WTC11 (cell line): ENCODE measurements around the gene COA5. TPM values are rescaled to one million over a fixed set of nuclear protein-coding genes. Genes with fewer than 3 reads are reported as not detected.

Experiments
- ATAC-seq: fragments of 200-7000 bp; cut with Tn5 transposase; 2 replicates; pipeline ENCODE4 v1.10.0; 2021; ENCODE audit warnings: mild to moderate bottlenecking, moderate library complexity
- CTCF ChIA-PET: fragments of 300-600 bp; sonication (Branson Sonifier 250); formaldehyde crosslinking; loops from one replicate; lab custom pipeline; 2021; ENCODE audit warnings: antibody characterized with exemption; lab: Charles Lee
- POLR2A ChIA-PET: fragments of 350-600 bp; sonication (Branson Sonifier 250); formaldehyde crosslinking; loops from one replicate; lab custom pipeline; 2021; ENCODE audit warnings: antibody characterized with exemption; lab: Charles Lee
- DNase-seq: peaks from one replicate; pipeline ENCODE4 v3.0.0; 2021; ENCODE audit warnings: low spot score
- H3K27ac Mint-ChIP-seq: 2 replicates; pipeline ENCODE4 v1.8.0; 2021; ENCODE audit warnings: mixed read lengths
- H3K27me3 Mint-ChIP-seq: 2 replicates; pipeline ENCODE4 v1.8.0; 2021; ENCODE audit warnings: low read depth, mild to moderate bottlenecking, moderate library complexity, mixed read lengths
- H3K36me3 Mint-ChIP-seq: 2 replicates; pipeline ENCODE4 v1.8.0; 2021; ENCODE audit warnings: mixed read lengths
- H3K4me1 Mint-ChIP-seq: 2 replicates; pipeline ENCODE4 v1.8.0; 2022; ENCODE audit warnings: mixed read lengths
- H3K4me3 Mint-ChIP-seq: 2 replicates; pipeline ENCODE4 v1.8.0; 2021; ENCODE audit warnings: mild to moderate bottlenecking, moderate library complexity, mixed read lengths
- H3K9me3 Mint-ChIP-seq: 2 replicates; pipeline ENCODE4 v1.8.0; 2021; ENCODE audit warnings: mixed read lengths
- AR ChIP-seq: fragments of 250-450 bp; sonication (Bioruptor Pico); IDR thresholded peaks from 2 replicates; pipeline ENCODE4 v1.9.0; 2021; ENCODE audit warnings: mild to moderate bottlenecking
- ARID4B ChIP-seq: sonication (generic); formaldehyde crosslinking; IDR thresholded peaks from 2 replicates; pipeline ENCODE4 v1.8.0; 2023; ENCODE audit warnings: missing genetic modification reagents, mild to moderate bottlenecking, borderline replicate concordance
- E2F4 ChIP-seq: sonication (generic); formaldehyde crosslinking; IDR thresholded peaks from 2 replicates; pipeline ENCODE4 v1.8.1; 2022; ENCODE audit warnings: low read depth, mild to moderate bottlenecking, moderate library complexity, missing genetic modification reagents, borderline replicate concordance
- E2F5 ChIP-seq: sonication (generic); formaldehyde crosslinking; IDR thresholded peaks from 2 replicates; pipeline ENCODE4 v1.8.1; 2022; ENCODE audit warnings: mild to moderate bottlenecking, moderate library complexity, missing genetic modification reagents
- EMX1 ChIP-seq: fragments of 250-450 bp; sonication (Bioruptor Pico); IDR thresholded peaks from 2 replicates; pipeline ENCODE4 v1.8.0; 2021; ENCODE audit warnings: mild to moderate bottlenecking
- FOXK1 ChIP-seq: sonication (generic); formaldehyde crosslinking; IDR thresholded peaks from 2 replicates; pipeline ENCODE4 v1.8.0; 2022; ENCODE audit warnings: mild to moderate bottlenecking, moderate library complexity, missing genetic modification reagents
- FOXP1 ChIP-seq: sonication (generic); formaldehyde crosslinking; IDR thresholded peaks from 2 replicates; pipeline ENCODE4 v1.8.0; 2022; ENCODE audit warnings: missing genetic modification reagents, mild to moderate bottlenecking, moderate library complexity, borderline replicate concordance
- JUN ChIP-seq: sonication (generic); formaldehyde crosslinking; IDR thresholded peaks from 2 replicates; pipeline ENCODE4 v1.8.0; 2023; ENCODE audit warnings: mild to moderate bottlenecking, missing genetic modification reagents
- KAT7 ChIP-seq: sonication (generic); formaldehyde crosslinking; IDR thresholded peaks from 2 replicates; pipeline ENCODE4 v1.8.1; 2023; ENCODE audit warnings: missing genetic modification reagents, mild to moderate bottlenecking, borderline replicate concordance
- MYBL2 ChIP-seq: sonication (generic); formaldehyde crosslinking; IDR thresholded peaks from 2 replicates; pipeline ENCODE4 v1.8.1; 2023; ENCODE audit warnings: mild to moderate bottlenecking, moderate library complexity, missing genetic modification reagents
- NR3C1 ChIP-seq: sonication (generic); formaldehyde crosslinking; conservative IDR thresholded peaks from 2 replicates; pipeline ENCODE4 v1.8.1; 2023; ENCODE audit warnings: low read depth, mild to moderate bottlenecking, missing genetic modification reagents
- PRDM15 ChIP-seq: sonication (generic); formaldehyde crosslinking; IDR thresholded peaks from 2 replicates; pipeline ENCODE4 v1.8.0; 2022; ENCODE audit warnings: missing genetic modification reagents
- USF2 ChIP-seq: sonication (generic); formaldehyde crosslinking; IDR thresholded peaks from 2 replicates; pipeline ENCODE4 v1.8.1; 2023; ENCODE audit warnings: mild to moderate bottlenecking, missing genetic modification reagents, moderate library complexity
- ZNF232 ChIP-seq: sonication (generic); formaldehyde crosslinking; IDR thresholded peaks from 2 replicates; pipeline ENCODE4 v1.8.0; 2022; ENCODE audit warnings: mild to moderate bottlenecking, missing genetic modification reagents
- ZNF512 ChIP-seq: sonication (generic); formaldehyde crosslinking; IDR thresholded peaks from 2 replicates; pipeline ENCODE4 v1.8.1; 2022; ENCODE audit warnings: missing genetic modification reagents, borderline replicate concordance
- total RNA-seq: library from RNA; stranded (reverse); gene quantifications from 3 replicates; pipeline ENCODE4 v1.2.3, GENCODE V29; 2021

Gene COA5
- total RNA-seq, 1 experiment from 2014 or later: 29.3 TPM

GRCh38 chr2:98572676-98573075 lies 35.6 kb downstream of the COA5 start (continued):
- no peak for TF ChIP-seq ZNF512 (CRISPR knock-in tag)

- ChIA-PET POLR2A (no interaction called here), CTCF (no interaction called here)
- ATAC-seq (no peak), DNase-seq (no peak)
- H3K9me3 Mint-ChIP-seq: no peaks in the 10 kb centered on the region
- H3K27me3 Mint-ChIP-seq: no peaks in the 10 kb centered on the region
- H3K4me3 Mint-ChIP-seq: no peak overlapping the region
- H3K27ac Mint-ChIP-seq: no peak overlapping the region
- H3K36me3 Mint-ChIP-seq: peaks cover 25% of the 10 kb centered on the region
- TF ChIP-seq JUN (CRISPR knock-in tag) (no peak), PRDM15 (CRISPR knock-in tag) (no peak), EMX1 (no peak), KAT7 (CRISPR knock-in tag) (no peak), FOXP1 (CRISPR knock-in tag) (no peak), FOXK1 (CRISPR knock-in tag) (no peak), AR (no peak), ARID4B (no peak), NR3C1 (CRISPR knock-in tag) (no peak), ZNF232 (CRISPR knock-in tag) (no peak), E2F4 (no peak), MYBL2 (CRISPR knock-in tag) (no peak), E2F5 (CRISPR knock-in tag) (no peak), USF2 (CRISPR knock-in tag) (no peak)
- H3K4me1 Mint-ChIP-seq: no peaks in the 10 kb centered on the region
These were observed 36.1 kb downstream of the COA5 start for GRCh38 chr2:98572211-98572610.
